HAP-1 (cell line): Measurements from ENCODE around the gene EXOC5.
"Not testable (repeated sequence)": the region's sequence is repeated elsewhere in the genome, so short reads cannot be mapped to it uniquely, and the experiment has no call there.

ENCODE experiments used
- DNase-seq, 2 experiments: peaks; one replicate each; pipeline ENCODE4 v3.0.0-alpha.2; 2016 to 2020; ENCODE audit warnings: low spot score in 2 of 2
- H3K27me3 ChIP-seq: fragments of 250-450 bp; sonication (Bioruptor Pico); 2 replicates; pipeline ENCODE4 v1.5.1; 2020; ENCODE audit warnings: low read depth, mild to moderate bottlenecking, moderate library complexity
- H3K36me3 ChIP-seq: fragments of 250-450 bp; sonication (Bioruptor Pico); replicated peaks from 2 replicates; pipeline ENCODE4 v1.5.1; 2020; ENCODE audit warnings: mild to moderate bottlenecking
- H3K4me1 ChIP-seq: fragments of 250-450 bp; sonication (Bioruptor Pico); 2 replicates; pipeline ENCODE4 v1.5.1; 2020; ENCODE audit warnings: mild to moderate bottlenecking
- H3K4me3 ChIP-seq: fragments of 250-450 bp; sonication (Bioruptor Pico); 2 replicates; pipeline ENCODE4 v1.5.1; 2020; ENCODE audit warnings: mild to moderate bottlenecking, moderate library complexity
- H3K9me3 ChIP-seq: fragments of 250-450 bp; sonication (Bioruptor Pico); 2 replicates; pipeline ENCODE4 v1.5.1; 2020; ENCODE audit warnings: mild to moderate bottlenecking, moderate library complexity
- in situ Hi-C: fragments of 300-500 bp; cut with MboI; formaldehyde crosslinking; loops from 3 replicates; pipeline ENCODE4 v1.14.3; 2020; ENCODE audit warnings: low sequenced_read_pairs, inconsistent platforms, mixed read lengths

EXOC5 gene

GRCh38 chr14:57277062-57277461 lies 8.4 kb upstream of the EXOC5 start:
- no peaks in the 10 kb centered on the region for H3K4me1 ChIP-seq
- no peaks in the 10 kb centered on the region for H3K27me3 ChIP-seq
- peaks cover 9% of the 10 kb centered on the region for H3K36me3 ChIP-seq
- no peak overlapping the region for H3K4me3 ChIP-seq
- in situ Hi-C loops = no loop called here
- DNase-seq = no peak
- H3K9me3 ChIP-seq = no peaks in the 10 kb centered on the region

- no peak for DNase-seq
- H3K27me3 ChIP-seq = no peaks in the 10 kb centered on the region
- H3K9me3 ChIP-seq = no peaks in the 10 kb centered on the region
- no peak overlapping the region for H3K4me3 ChIP-seq
- in situ Hi-C loops = no loop called here
- H3K36me3 ChIP-seq = peaks cover 9% of the 10 kb centered on the region
- H3K4me1 ChIP-seq = peaks cover 4% of the 10 kb centered on the region; the same call in 1 of the 2 replicates
Observed at GRCh38 chr14:57275023-57275664, 6.4 kb upstream of the EXOC5 start.

GRCh38 chr14:57274551-57274950 lies 5.8 kb upstream of the EXOC5 start:
- H3K9me3 ChIP-seq = no peaks in the 10 kb centered on the region
- no peak for DNase-seq
- in situ Hi-C loops = no loop called here

GRCh38 chr14:57273236-57273635 lies 4.5 kb upstream of the EXOC5 start:
- Histone ChIP-seq H3K9me3 (no peaks in the 10 kb centered on the region), H3K36me3 (peaks cover 9% of the 10 kb centered on the region), H3K27me3 (no peaks in the 10 kb centered on the region), H3K4me1 (peaks cover 6% of the 10 kb centered on the region; the same call in 1 of the 2 replicates), H3K4me3 (no peak overlapping the region)
- in situ Hi-C loops = no loop called here
- no peak for DNase-seq

More at GRCh38 chr14:57274551-57274950, 5.8 kb upstream of the EXOC5 start:
- H3K4me3 ChIP-seq = no peak overlapping the region
- peaks cover 9% of the 10 kb centered on the region for H3K36me3 ChIP-seq
- H3K4me1 ChIP-seq = peaks cover 6% of the 10 kb centered on the region; the same call in 1 of the 2 replicates
- no peaks in the 10 kb centered on the region for H3K27me3 ChIP-seq

- Histone ChIP-seq H3K36me3 (no peaks in the 10 kb centered on the region), H3K4me1 (peaks cover 14% of the 10 kb centered on the region), H3K27me3 (no peaks in the 10 kb centered on the region), H3K9me3 (no peaks in the 10 kb centered on the region), H3K4me3 (no peak overlapping the region)
- in situ Hi-C loops = no loop called here
- no peak for DNase-seq
Observed at GRCh38 chr14:57266065-57266464, 2.6 kb downstream of the EXOC5 start.

GRCh38 chr14:57262117-57262516 lies 6.6 kb downstream of the EXOC5 start:
- no peaks in the 10 kb centered on the region for H3K36me3 ChIP-seq
- H3K4me3 ChIP-seq = no peak overlapping the region
- H3K27me3 ChIP-seq = no peaks in the 10 kb centered on the region
- DNase-seq = no peak
- H3K4me1 ChIP-seq = peaks cover 4% of the 10 kb centered on the region; the same call in 1 of the 2 replicates
- no peaks in the 10 kb centered on the region for H3K9me3 ChIP-seq
- in situ Hi-C loops = no loop called here

GRCh38 chr14:57261604-57262003 lies 7.1 kb downstream of the EXOC5 start:
- no peaks in the 10 kb centered on the region for H3K9me3 ChIP-seq
- no peaks in the 10 kb centered on the region for H3K4me1 ChIP-seq
- no peak overlapping the region for H3K4me3 ChIP-seq
- in situ Hi-C loops = no loop called here
- H3K36me3 ChIP-seq = no peaks in the 10 kb centered on the region
- H3K27me3 ChIP-seq = no peaks in the 10 kb centered on the region
- no peak for DNase-seq

- no peaks in the 10 kb centered on the region; the same call in 1 of the 2 replicates for H3K36me3 ChIP-seq
- peaks cover 2% of the 10 kb centered on the region; the same call in 1 of the 2 replicates for H3K9me3 ChIP-seq
- no peak for DNase-seq
- no peak overlapping the region for H3K4me3 ChIP-seq
- in situ Hi-C loops = no loop called here
- H3K27me3 ChIP-seq = no peaks in the 10 kb centered on the region
- peaks cover 4% of the 10 kb centered on the region for H3K4me1 ChIP-seq
Observed at GRCh38 chr14:57259672-57260071, 9.0 kb downstream of the EXOC5 start.

GRCh38 chr14:57258221-57258620 lies 10.5 kb downstream of the EXOC5 start:
- in situ Hi-C loops, H3K36me3 ChIP-seq, H3K27me3 ChIP-seq, H3K9me3 ChIP-seq, H3K4me3 ChIP-seq, DNase-seq: not testable (repeated sequence)
- H3K4me1 ChIP-seq = peaks cover 16% of the 10 kb centered on the region

- no peak for DNase-seq
- Histone ChIP-seq H3K36me3 (no peaks in the 10 kb centered on the region; the same call in 1 of the 2 replicates), H3K4me3 (no peak overlapping the region), H3K9me3 (peaks cover 5% of the 10 kb centered on the region; the same call in 1 of the 2 replicates), H3K27me3 (no peaks in the 10 kb centered on the region), H3K4me1 (peaks cover 18% of the 10 kb centered on the region)
- in situ Hi-C loops = no loop called here
Observed at GRCh38 chr14:57254884-57255283, 13.8 kb downstream of the EXOC5 start.

GRCh38 chr14:57246933-57247657 lies 21.6 kb downstream of the EXOC5 start:
- peak in 1 of 2 experiments; percentile 6 for DNase-seq
- Histone ChIP-seq H3K4me1 (peaks cover 13% of the 10 kb centered on the region), H3K36me3 (no peaks in the 10 kb centered on the region; the same call in none of the 2 replicates), H3K27me3 (no peaks in the 10 kb centered on the region), H3K4me3 (no peak overlapping the region), H3K9me3 (no peaks in the 10 kb centered on the region)
- in situ Hi-C loops = no loop called here

- DNase-seq = no peak
- Histone ChIP-seq H3K4me1 (peaks cover 13% of the 10 kb centered on the region), H3K4me3 (no peak overlapping the region), H3K9me3 (no peaks in the 10 kb centered on the region), H3K27me3 (no peaks in the 10 kb centered on the region), H3K36me3 (no peaks in the 10 kb centered on the region; the same call in none of the 2 replicates)
- in situ Hi-C loops = no loop called here
Observed at GRCh38 chr14:57245941-57246340, 22.8 kb downstream of the EXOC5 start.

- H3K36me3 ChIP-seq = peaks cover 6% of the 10 kb centered on the region
- no peak for DNase-seq
- H3K4me3 ChIP-seq = no peak overlapping the region
Observed at GRCh38 chr14:57244106-57244505, 24.6 kb downstream of the EXOC5 start.

GRCh38 chr14:57243320-57243719 lies 25.4 kb downstream of the EXOC5 start:
- no peaks in the 10 kb centered on the region for H3K9me3 ChIP-seq
- H3K4me1 ChIP-seq = peaks cover 9% of the 10 kb centered on the region
- DNase-seq = no peak
- H3K36me3 ChIP-seq = peaks cover 6% of the 10 kb centered on the region
- in situ Hi-C loops = no loop called here
- no peak overlapping the region for H3K4me3 ChIP-seq
- no peaks in the 10 kb centered on the region for H3K27me3 ChIP-seq

More at GRCh38 chr14:57244106-57244505, 24.6 kb downstream of the EXOC5 start:
- Histone ChIP-seq H3K27me3 (no peaks in the 10 kb centered on the region), H3K9me3 (no peaks in the 10 kb centered on the region), H3K4me1 (peaks cover 13% of the 10 kb centered on the region)
- in situ Hi-C loops = no loop called here
